ENCODE data around the gene PSD.

GRCh38 chr10:102465466-102465865 is 46.9 kb upstream of the PSD start:
- TF ChIP-seq, protein P1, sequence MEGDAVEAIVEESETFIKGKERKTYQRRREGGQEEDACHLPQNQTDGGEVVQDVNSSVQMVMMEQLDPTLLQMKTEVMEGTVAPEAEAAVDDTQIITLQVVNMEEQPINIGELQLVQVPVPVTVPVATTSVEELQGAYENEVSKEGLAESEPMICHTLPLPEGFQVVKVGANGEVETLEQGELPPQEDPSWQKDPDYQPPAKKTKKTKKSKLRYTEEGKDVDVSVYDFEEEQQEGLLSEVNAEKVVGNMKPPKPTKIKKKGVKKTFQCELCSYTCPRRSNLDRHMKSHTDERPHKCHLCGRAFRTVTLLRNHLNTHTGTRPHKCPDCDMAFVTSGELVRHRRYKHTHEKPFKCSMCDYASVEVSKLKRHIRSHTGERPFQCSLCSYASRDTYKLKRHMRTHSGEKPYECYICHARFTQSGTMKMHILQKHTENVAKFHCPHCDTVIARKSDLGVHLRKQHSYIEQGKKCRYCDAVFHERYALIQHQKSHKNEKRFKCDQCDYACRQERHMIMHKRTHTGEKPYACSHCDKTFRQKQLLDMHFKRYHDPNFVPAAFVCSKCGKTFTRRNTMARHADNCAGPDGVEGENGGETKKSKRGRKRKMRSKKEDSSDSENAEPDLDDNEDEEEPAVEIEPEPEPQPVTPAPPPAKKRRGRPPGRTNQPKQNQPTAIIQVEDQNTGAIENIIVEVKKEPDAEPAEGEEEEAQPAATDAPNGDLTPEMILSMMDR (IDR thresholded peaks at IDR 0.05) = no peak
- TF ChIP-seq POLR2A (IDR thresholded peaks at IDR 0.05) = no peak
